Measurements from ENCODE around the gene NEMP2. TPM values are rescaled to one million over a fixed set of nuclear protein-coding genes. Genes with fewer than 3 reads are reported as not detected.

Gene NEMP2
- polyA plus RNA-seq, 1 donor from 2014 or later = 1.1 TPM

DNA sequence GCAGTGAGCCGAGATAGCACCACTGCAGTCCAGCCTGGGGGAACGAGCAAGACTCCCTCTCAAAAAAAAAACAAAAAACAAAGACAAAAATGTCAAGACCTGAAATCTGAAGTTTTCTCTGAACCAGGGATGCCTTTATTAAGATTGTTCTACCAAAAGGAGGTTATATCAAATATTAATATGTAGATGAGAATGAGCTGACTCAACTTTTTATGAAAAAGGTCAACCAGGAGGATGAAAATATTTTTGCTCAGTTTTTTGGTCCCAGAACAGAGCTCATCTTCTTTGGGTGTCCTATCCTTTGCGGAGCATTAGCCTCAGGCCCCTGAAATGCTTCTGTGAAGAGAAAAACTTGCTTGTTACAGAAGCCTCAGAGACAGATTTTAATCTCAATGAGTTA is 44.0 kb downstream of the NEMP2 start:
- H2AFZ ChIP-seq (ENCODE audit: low read depth, low read length) = no peak overlapping the region

GRCh38 chr2:190489475-190489874 is 45.0 kb downstream of the NEMP2 start:
- Histone ChIP-seq H3F3A (ENCODE audit: insufficient read depth, low read length, poor library complexity, severe bottlenecking) (no peaks in the 10 kb centered on the region), H3K9me3 (ENCODE audit: low read length) (no peaks in the 10 kb centered on the region), H3K4me3 (ENCODE audit: low read length) (no peak overlapping the region), H2AFZ (ENCODE audit: low read depth, low read length) (no peak overlapping the region), H3K27me3 (ENCODE audit: insufficient read depth, low read depth, low read length) (no peaks in the 10 kb centered on the region), H3K79me2 (replicated peaks; ENCODE audit: insufficient read depth, low read length) (no peaks in the 10 kb centered on the region), H3K9ac (ENCODE audit: low read length) (no peak overlapping the region), H3K9me2 (ENCODE audit: insufficient read depth, low read length) (no peaks in the 10 kb centered on the region), H3K27ac (ENCODE audit: low read length) (peak overlapping the region; percentile 4), H4K20me1 (ENCODE audit: insufficient read depth) (no peaks in the 10 kb centered on the region), H3K36me3 (ENCODE audit: insufficient read depth, low read length) (peaks cover 5% of the 10 kb centered on the region), H3K4me2 (ENCODE audit: low read length) (no peak overlapping the region)
- TF ChIP-seq POLR2AphosphoS5 (IDR thresholded peaks at IDR 0.05) (no peak), RAD21 (conservative IDR thresholded peaks at IDR 0.05) (no peak), SMC3 (conservative IDR thresholded peaks at IDR 0.05; ENCODE audit: poor library complexity) (no peak), MXI1 (conservative IDR thresholded peaks at IDR 0.05; ENCODE audit: poor library complexity, severe bottlenecking) (no peak), TAF1 (IDR thresholded peaks at IDR 0.05; ENCODE audit: low read depth) (no peak), EZH2 (IDR thresholded peaks at IDR 0.05; ENCODE audit: borderline replicate concordance, insufficient read depth, low read length, poor library complexity, severe bottlenecking) (no peak), EP300 (conservative IDR thresholded peaks at IDR 0.05; ENCODE audit: poor library complexity, severe bottlenecking) (no peak)
- TF ChIP-seq, protein P1, sequence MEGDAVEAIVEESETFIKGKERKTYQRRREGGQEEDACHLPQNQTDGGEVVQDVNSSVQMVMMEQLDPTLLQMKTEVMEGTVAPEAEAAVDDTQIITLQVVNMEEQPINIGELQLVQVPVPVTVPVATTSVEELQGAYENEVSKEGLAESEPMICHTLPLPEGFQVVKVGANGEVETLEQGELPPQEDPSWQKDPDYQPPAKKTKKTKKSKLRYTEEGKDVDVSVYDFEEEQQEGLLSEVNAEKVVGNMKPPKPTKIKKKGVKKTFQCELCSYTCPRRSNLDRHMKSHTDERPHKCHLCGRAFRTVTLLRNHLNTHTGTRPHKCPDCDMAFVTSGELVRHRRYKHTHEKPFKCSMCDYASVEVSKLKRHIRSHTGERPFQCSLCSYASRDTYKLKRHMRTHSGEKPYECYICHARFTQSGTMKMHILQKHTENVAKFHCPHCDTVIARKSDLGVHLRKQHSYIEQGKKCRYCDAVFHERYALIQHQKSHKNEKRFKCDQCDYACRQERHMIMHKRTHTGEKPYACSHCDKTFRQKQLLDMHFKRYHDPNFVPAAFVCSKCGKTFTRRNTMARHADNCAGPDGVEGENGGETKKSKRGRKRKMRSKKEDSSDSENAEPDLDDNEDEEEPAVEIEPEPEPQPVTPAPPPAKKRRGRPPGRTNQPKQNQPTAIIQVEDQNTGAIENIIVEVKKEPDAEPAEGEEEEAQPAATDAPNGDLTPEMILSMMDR (IDR thresholded peaks at IDR 0.05; ENCODE audit: poor library complexity, severe bottlenecking) = no peak
- TF ChIP-seq, protein P2, sequence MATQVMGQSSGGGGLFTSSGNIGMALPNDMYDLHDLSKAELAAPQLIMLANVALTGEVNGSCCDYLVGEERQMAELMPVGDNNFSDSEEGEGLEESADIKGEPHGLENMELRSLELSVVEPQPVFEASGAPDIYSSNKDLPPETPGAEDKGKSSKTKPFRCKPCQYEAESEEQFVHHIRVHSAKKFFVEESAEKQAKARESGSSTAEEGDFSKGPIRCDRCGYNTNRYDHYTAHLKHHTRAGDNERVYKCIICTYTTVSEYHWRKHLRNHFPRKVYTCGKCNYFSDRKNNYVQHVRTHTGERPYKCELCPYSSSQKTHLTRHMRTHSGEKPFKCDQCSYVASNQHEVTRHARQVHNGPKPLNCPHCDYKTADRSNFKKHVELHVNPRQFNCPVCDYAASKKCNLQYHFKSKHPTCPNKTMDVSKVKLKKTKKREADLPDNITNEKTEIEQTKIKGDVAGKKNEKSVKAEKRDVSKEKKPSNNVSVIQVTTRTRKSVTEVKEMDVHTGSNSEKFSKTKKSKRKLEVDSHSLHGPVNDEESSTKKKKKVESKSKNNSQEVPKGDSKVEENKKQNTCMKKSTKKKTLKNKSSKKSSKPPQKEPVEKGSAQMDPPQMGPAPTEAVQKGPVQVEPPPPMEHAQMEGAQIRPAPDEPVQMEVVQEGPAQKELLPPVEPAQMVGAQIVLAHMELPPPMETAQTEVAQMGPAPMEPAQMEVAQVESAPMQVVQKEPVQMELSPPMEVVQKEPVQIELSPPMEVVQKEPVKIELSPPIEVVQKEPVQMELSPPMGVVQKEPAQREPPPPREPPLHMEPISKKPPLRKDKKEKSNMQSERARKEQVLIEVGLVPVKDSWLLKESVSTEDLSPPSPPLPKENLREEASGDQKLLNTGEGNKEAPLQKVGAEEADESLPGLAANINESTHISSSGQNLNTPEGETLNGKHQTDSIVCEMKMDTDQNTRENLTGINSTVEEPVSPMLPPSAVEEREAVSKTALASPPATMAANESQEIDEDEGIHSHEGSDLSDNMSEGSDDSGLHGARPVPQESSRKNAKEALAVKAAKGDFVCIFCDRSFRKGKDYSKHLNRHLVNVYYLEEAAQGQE (IDR thresholded peaks at IDR 0.05; ENCODE audit: borderline replicate concordance) = no peak

More for the DNA sequence above, 44.0 kb downstream of the NEMP2 start:
- Histone ChIP-seq H3K4me2 (ENCODE audit: low read length) (no peak overlapping the region), H3K9me2 (ENCODE audit: insufficient read depth, low read length) (no peaks in the 10 kb centered on the region), H3K9ac (ENCODE audit: low read length) (no peak overlapping the region), H3K79me2 (replicated peaks; ENCODE audit: insufficient read depth, low read length) (no peaks in the 10 kb centered on the region), H4K20me1 (ENCODE audit: insufficient read depth) (no peaks in the 10 kb centered on the region), H3K9me3 (ENCODE audit: low read length) (no peaks in the 10 kb centered on the region), H3K36me3 (ENCODE audit: insufficient read depth, low read length) (peaks cover 5% of the 10 kb centered on the region), H3K4me3 (ENCODE audit: low read length) (no peak overlapping the region), H3F3A (ENCODE audit: insufficient read depth, low read length, poor library complexity, severe bottlenecking) (no peaks in the 10 kb centered on the region), H3K27me3 (ENCODE audit: insufficient read depth, low read depth, low read length) (no peaks in the 10 kb centered on the region), H3K27ac (ENCODE audit: low read length) (no peak overlapping the region)
- TF ChIP-seq RAD21 (conservative IDR thresholded peaks at IDR 0.05) (no peak), SMC3 (conservative IDR thresholded peaks at IDR 0.05; ENCODE audit: poor library complexity) (no peak), EZH2 (IDR thresholded peaks at IDR 0.05; ENCODE audit: borderline replicate concordance, insufficient read depth, low read length, poor library complexity, severe bottlenecking) (no peak), MXI1 (conservative IDR thresholded peaks at IDR 0.05; ENCODE audit: poor library complexity, severe bottlenecking) (no peak), POLR2AphosphoS5 (IDR thresholded peaks at IDR 0.05) (no peak), EP300 (conservative IDR thresholded peaks at IDR 0.05; ENCODE audit: poor library complexity, severe bottlenecking) (no peak)
- TF ChIP-seq, protein P2 (IDR thresholded peaks at IDR 0.05; ENCODE audit: borderline replicate concordance) = no peak
- TF ChIP-seq, protein P1 (IDR thresholded peaks at IDR 0.05; ENCODE audit: poor library complexity, severe bottlenecking) = no peak
